Liver (tissue), 9 donors: ENCODE data around the gene SLC7A10. TPM values are rescaled to one million over a fixed set of nuclear protein-coding genes. Genes with fewer than 3 reads are reported as not detected.

Experiments
- DNase-seq: peaks from one replicate; pipeline ENCODE4 v3.0.0-alpha.2; 2017; ENCODE audit warnings: low spot score
- H3K27ac ChIP-seq, 2 donors: one replicate each; pipeline ENCODE4 v1.7.0; 2013; ENCODE audit warnings: inconsistent platforms in 2 of 2, low read length in 2 of 2, control low read depth in 1 of 2, low read depth in 1 of 2, mild to moderate bottlenecking in 1 of 2
- H3K27me3 ChIP-seq, 4 donors: one replicate each; pipeline versions ENCODE4 v1.6.1 to v1.7.0; 2013; ENCODE audit warnings: low read length in 3 of 4, inconsistent platforms in 1 of 4, mild to moderate bottlenecking in 1 of 4, moderate library complexity in 1 of 4; ENCODE audit not compliant: control insufficient read depth in 4 of 4, insufficient read depth in 4 of 4
- H3K36me3 ChIP-seq, 4 donors: one replicate each; pipeline versions ENCODE4 v1.6.1 to v1.7.0; 2013; ENCODE audit warnings: low read length in 3 of 4, mild to moderate bottlenecking in 3 of 4, low read depth in 1 of 4, moderate library complexity in 1 of 4; ENCODE audit not compliant: control insufficient read depth in 4 of 4, insufficient read depth in 3 of 4
- H3K4me1 ChIP-seq, 4 donors: one replicate each; pipeline versions ENCODE4 v1.6.1 to v1.7.0; 2013; ENCODE audit warnings: low read length in 3 of 4, mild to moderate bottlenecking in 3 of 4, moderate library complexity in 1 of 4; ENCODE audit not compliant: control insufficient read depth in 4 of 4, insufficient read depth in 4 of 4
- H3K4me3 ChIP-seq, 3 donors: one replicate each; pipeline versions ENCODE4 v1.6.1 to v1.7.0; 2013; ENCODE audit warnings: low read length in 3 of 3, control low read depth in 1 of 3, low read depth in 1 of 3, mild to moderate bottlenecking in 1 of 3
- H3K9ac ChIP-seq, 2 donors: one replicate each; pipeline ENCODE4 v1.7.0; 2013; ENCODE audit warnings: low read length in 2 of 2, mild to moderate bottlenecking in 2 of 2, moderate library complexity in 2 of 2, control low read depth in 1 of 2, low read depth in 1 of 2
- H3K9me3 ChIP-seq, 4 donors: one replicate each; pipeline versions ENCODE4 v1.6.1 to v1.7.0; 2013; ENCODE audit warnings: low read length in 3 of 4; ENCODE audit not compliant: control insufficient read depth in 4 of 4
- ATF3 ChIP-seq: IDR thresholded peaks from 2 replicates; pipeline ENCODE4 v1.6.1; 2016; ENCODE audit warnings: antibody characterized with exemption
- EGR1 ChIP-seq, 2 donors: IDR thresholded peaks; 2 replicates each; pipeline ENCODE4 v1.6.1; 2016 to 2018; ENCODE audit warnings: antibody characterized with exemption in 2 of 2, low read depth in 2 of 2
- FOXA1 ChIP-seq: IDR thresholded peaks from 2 replicates; pipeline ENCODE4 v1.6.1; 2016; ENCODE audit warnings: antibody characterized with exemption
- FOXA2 ChIP-seq: IDR thresholded peaks from 2 replicates; pipeline ENCODE4 v1.6.1; 2016; ENCODE audit warnings: antibody characterized with exemption
- GABPA ChIP-seq, 2 donors: IDR thresholded peaks in 1 of 2; conservative IDR thresholded peaks in 1 of 2; 2 replicates each; pipeline ENCODE4 v1.6.1; 2016; ENCODE audit warnings: antibody characterized with exemption in 2 of 2, mild to moderate bottlenecking in 1 of 2, moderate library complexity in 1 of 2
- HNF4A ChIP-seq, 2 donors: conservative IDR thresholded peaks; 2 replicates each; pipeline ENCODE4 v1.6.1; 2016; ENCODE audit warnings: antibody characterized with exemption in 2 of 2, mild to moderate bottlenecking in 2 of 2
- HNF4G ChIP-seq: IDR thresholded peaks from 2 replicates; pipeline ENCODE4 v1.6.1; 2016; ENCODE audit warnings: antibody characterized with exemption
- JUND ChIP-seq, 2 donors: IDR thresholded peaks; 2 replicates each; pipeline ENCODE4 v1.6.1; 2016; ENCODE audit warnings: antibody characterized with exemption in 2 of 2
- NR2F2 ChIP-seq: IDR thresholded peaks from 2 replicates; pipeline ENCODE4 v1.6.1; 2016; ENCODE audit warnings: antibody characterized with exemption
- RAD21 ChIP-seq, 2 donors: IDR thresholded peaks; 2 replicates each; pipeline ENCODE4 v1.6.1; 2016; ENCODE audit warnings: antibody characterized with exemption in 2 of 2, mild to moderate bottlenecking in 2 of 2
- RXRA ChIP-seq, 2 donors: IDR thresholded peaks; 2 replicates each; pipeline ENCODE4 v1.6.1; 2017 to 2018; ENCODE audit warnings: antibody characterized with exemption in 2 of 2, mild to moderate bottlenecking in 1 of 2
- SP1 ChIP-seq: IDR thresholded peaks from 2 replicates; pipeline ENCODE4 v1.6.1; 2018; ENCODE audit warnings: antibody characterized with exemption, mild to moderate bottlenecking
- TAF1 ChIP-seq: conservative IDR thresholded peaks from 2 replicates; pipeline ENCODE4 v1.6.1; 2016; ENCODE audit warnings: antibody characterized with exemption, mild to moderate bottlenecking
- YY1 ChIP-seq: IDR thresholded peaks from 2 replicates; pipeline ENCODE4 v1.6.1; 2016; ENCODE audit warnings: antibody characterized with exemption, mild to moderate bottlenecking
- ZBTB33 ChIP-seq: IDR thresholded peaks from 2 replicates; pipeline ENCODE4 v1.6.1; 2016; ENCODE audit warnings: antibody characterized with exemption
- WGBS: extraction: QIAGEN DNeasy Blood & Tissue Kit; methylation state at CpG from one replicate; pipeline ENCODE4 v1.1.7; 2013; 5-methylcytosine and 5-hydroxymethylcytosine counted together
- polyA plus RNA-seq, 2 donors: library from polyadenylated mRNA; stranded (reverse) in 1 of 2; unstranded in 1 of 2; fragments of 200-250 nt in 1 of 2; fragments of >200 nt in 1 of 2; fragmentation: Nextera tagmentation in 1 of 2; extraction: Ambion mirVana in 1 of 2; gene quantifications; one replicate each; pipeline versions ENCODE4 v1.2.1 to v1.2.3, GENCODE V29; 2013 to 2015
- total RNA-seq, 2 donors: library from RNA; depleted of rRNA; stranded (reverse); fragments of >200 nt; gene quantifications; one replicate each; pipeline ENCODE4 v1.2.3, GENCODE V29; 2014
- TF ChIP-seq, protein P1 (sequence below): IDR thresholded peaks from 2 replicates; pipeline ENCODE4 v1.6.1; 2016; ENCODE audit warnings: antibody characterized with exemption
- TF ChIP-seq, protein P2 (sequence below): fragments of 150-350 bp; IDR thresholded peaks from 2 replicates; pipeline ENCODE4 v1.5.1; 2017; ENCODE audit warnings: improper control_type of control experiment, low read depth, low read length; ENCODE audit not compliant: missing input control
- TF ChIP-seq, protein P3 (sequence below): IDR thresholded peaks from 2 replicates; pipeline ENCODE4 v1.6.1; 2016; ENCODE audit warnings: antibody characterized with exemption, mild to moderate bottlenecking
- donor health status: healthy.
- donor health status: healthy.
- donor health status: healthy.
- donor health status: healthy.
- donor health status: healthy.

SLC7A10 gene
- total and polyA plus RNA-seq, 4 donors = not detected

DNA sequence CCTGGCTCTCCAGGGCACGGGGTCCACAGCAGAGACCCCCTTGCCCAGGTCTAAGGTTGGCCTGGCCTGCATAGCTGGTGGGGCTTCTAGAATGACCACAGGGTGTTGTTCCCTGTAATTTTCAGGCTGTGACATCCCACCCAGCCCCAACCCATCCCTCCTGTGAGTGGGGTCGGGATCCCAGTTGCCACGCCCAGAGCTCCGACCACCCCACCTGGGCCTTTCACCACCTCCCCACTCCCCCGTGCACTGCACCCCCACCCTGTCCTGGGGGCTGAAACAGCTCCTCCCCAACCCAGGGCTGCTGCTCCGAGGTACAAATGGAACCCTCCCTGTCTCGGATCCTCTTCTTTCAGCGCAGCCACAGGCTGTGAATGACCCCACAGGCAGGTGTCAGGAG is 8.4 kb upstream of the SLC7A10 start:
- TF ChIP-seq EGR1 (IDR thresholded peaks at IDR 0.05; ENCODE audit: low read depth in 2 of 2) (no peak), YY1 (no peak), FOXA2 (no peak), ZBTB33 (no peak), HNF4G (no peak), RAD21 (IDR thresholded peaks at IDR 0.05) (no peak), FOXA1 (no peak), GABPA (IDR thresholded peaks at IDR 0.05 in 1 of 2, conservative IDR thresholded peaks at IDR 0.05 in 1 of 2) (no peak), RXRA (IDR thresholded peaks at IDR 0.05) (no peak), ATF3 (no peak), NR2F2 (no peak), SP1 (no peak), TAF1 (no peak), JUND (IDR thresholded peaks at IDR 0.05) (no peak), HNF4A (conservative IDR thresholded peaks at IDR 0.05) (no peak)
- TF ChIP-seq, protein P1, sequence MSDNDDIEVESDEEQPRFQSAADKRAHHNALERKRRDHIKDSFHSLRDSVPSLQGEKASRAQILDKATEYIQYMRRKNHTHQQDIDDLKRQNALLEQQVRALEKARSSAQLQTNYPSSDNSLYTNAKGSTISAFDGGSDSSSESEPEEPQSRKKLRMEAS = no peak
- TF ChIP-seq, protein P2, sequence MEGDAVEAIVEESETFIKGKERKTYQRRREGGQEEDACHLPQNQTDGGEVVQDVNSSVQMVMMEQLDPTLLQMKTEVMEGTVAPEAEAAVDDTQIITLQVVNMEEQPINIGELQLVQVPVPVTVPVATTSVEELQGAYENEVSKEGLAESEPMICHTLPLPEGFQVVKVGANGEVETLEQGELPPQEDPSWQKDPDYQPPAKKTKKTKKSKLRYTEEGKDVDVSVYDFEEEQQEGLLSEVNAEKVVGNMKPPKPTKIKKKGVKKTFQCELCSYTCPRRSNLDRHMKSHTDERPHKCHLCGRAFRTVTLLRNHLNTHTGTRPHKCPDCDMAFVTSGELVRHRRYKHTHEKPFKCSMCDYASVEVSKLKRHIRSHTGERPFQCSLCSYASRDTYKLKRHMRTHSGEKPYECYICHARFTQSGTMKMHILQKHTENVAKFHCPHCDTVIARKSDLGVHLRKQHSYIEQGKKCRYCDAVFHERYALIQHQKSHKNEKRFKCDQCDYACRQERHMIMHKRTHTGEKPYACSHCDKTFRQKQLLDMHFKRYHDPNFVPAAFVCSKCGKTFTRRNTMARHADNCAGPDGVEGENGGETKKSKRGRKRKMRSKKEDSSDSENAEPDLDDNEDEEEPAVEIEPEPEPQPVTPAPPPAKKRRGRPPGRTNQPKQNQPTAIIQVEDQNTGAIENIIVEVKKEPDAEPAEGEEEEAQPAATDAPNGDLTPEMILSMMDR = no peak
- TF ChIP-seq, protein P3, sequence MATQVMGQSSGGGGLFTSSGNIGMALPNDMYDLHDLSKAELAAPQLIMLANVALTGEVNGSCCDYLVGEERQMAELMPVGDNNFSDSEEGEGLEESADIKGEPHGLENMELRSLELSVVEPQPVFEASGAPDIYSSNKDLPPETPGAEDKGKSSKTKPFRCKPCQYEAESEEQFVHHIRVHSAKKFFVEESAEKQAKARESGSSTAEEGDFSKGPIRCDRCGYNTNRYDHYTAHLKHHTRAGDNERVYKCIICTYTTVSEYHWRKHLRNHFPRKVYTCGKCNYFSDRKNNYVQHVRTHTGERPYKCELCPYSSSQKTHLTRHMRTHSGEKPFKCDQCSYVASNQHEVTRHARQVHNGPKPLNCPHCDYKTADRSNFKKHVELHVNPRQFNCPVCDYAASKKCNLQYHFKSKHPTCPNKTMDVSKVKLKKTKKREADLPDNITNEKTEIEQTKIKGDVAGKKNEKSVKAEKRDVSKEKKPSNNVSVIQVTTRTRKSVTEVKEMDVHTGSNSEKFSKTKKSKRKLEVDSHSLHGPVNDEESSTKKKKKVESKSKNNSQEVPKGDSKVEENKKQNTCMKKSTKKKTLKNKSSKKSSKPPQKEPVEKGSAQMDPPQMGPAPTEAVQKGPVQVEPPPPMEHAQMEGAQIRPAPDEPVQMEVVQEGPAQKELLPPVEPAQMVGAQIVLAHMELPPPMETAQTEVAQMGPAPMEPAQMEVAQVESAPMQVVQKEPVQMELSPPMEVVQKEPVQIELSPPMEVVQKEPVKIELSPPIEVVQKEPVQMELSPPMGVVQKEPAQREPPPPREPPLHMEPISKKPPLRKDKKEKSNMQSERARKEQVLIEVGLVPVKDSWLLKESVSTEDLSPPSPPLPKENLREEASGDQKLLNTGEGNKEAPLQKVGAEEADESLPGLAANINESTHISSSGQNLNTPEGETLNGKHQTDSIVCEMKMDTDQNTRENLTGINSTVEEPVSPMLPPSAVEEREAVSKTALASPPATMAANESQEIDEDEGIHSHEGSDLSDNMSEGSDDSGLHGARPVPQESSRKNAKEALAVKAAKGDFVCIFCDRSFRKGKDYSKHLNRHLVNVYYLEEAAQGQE = no peak
- WGBS = 90% methylated on average over 8 of the region's 8 CpGs

More for the DNA sequence above, 8.4 kb upstream of the SLC7A10 start:
- peaks cover 0 to 4% (median 0%) of the 10 kb centered on the region in 4 donors for H3K9me3 ChIP-seq
- no peak overlapping the region for H3K27ac ChIP-seq
- no peak for DNase-seq
- H3K27me3 ChIP-seq = no peaks in the 10 kb centered on the region
- no peaks in the 10 kb centered on the region for H3K36me3 ChIP-seq
- H3K4me3 ChIP-seq = no peak overlapping the region
- no peak overlapping the region for H3K9ac ChIP-seq
- H3K4me1 ChIP-seq = peaks cover 0 to 10% (median 2%) of the 10 kb centered on the region in 4 donors
